DMS53 treated with DMSO at 0.1 percent for 48 hours (cell line): ENCODE measurements around the gene AIG1.

ENCODE experiments used
- DNase-seq: peaks from one replicate; lab custom pipeline; 2025; ENCODE audit not compliant: unreplicated experiment; lab: John Stamatoyannopoulos, UW

AIG1 gene

GRCh38 chr6:143356101-143356880 lies 295.6 kb downstream of the AIG1 start:
- DNase-seq, result no peak

- no peak for DNase-seq
These were observed 296.5 kb downstream of the AIG1 start for GRCh38 chr6:143357152-143357551.

- no peak for DNase-seq
These were observed 297.0 kb downstream of the AIG1 start for GRCh38 chr6:143357561-143358255.

- no peak for DNase-seq
These were observed 301.0 kb downstream of the AIG1 start for GRCh38 chr6:143361536-143362191.

GRCh38 chr6:143362192-143362558 lies 301.5 kb downstream of the AIG1 start:
- no peak for DNase-seq

GRCh38 chr6:143363299-143363698 lies 302.6 kb downstream of the AIG1 start:
- no peak for DNase-seq

GRCh38 chr6:143368426-143368825 lies 307.7 kb downstream of the AIG1 start:
- no peak for DNase-seq

- DNase-seq, result no peak
These were observed 309.3 kb downstream of the AIG1 start for GRCh38 chr6:143369971-143370370.

GRCh38 chr6:143370812-143371370 lies 310.2 kb downstream of the AIG1 start:
- no peak for DNase-seq

GRCh38 chr6:143372199-143372882 lies 311.7 kb downstream of the AIG1 start:
- DNase-seq, result no peak

GRCh38 chr6:143374014-143374413 lies 313.3 kb downstream of the AIG1 start:
- DNase-seq, result no peak

GRCh38 chr6:143375022-143375585 lies 314.4 kb downstream of the AIG1 start:
- DNase-seq, result no peak

GRCh38 chr6:143376375-143376774 lies 315.7 kb downstream of the AIG1 start:
- no peak for DNase-seq

GRCh38 chr6:143376861-143377260 lies 316.2 kb downstream of the AIG1 start:
- no peak for DNase-seq

GRCh38 chr6:143385636-143386035 lies 324.9 kb downstream of the AIG1 start:
- DNase-seq, result no peak

GRCh38 chr6:143390278-143390677 lies 329.6 kb downstream of the AIG1 start:
- no peak for DNase-seq
